PC-3 (cell line): ENCODE measurements around the gene JAKMIP1.

Experiments
- EZH2 ChIP-seq: fragments of 300-600 bp; sonication (generic); IDR thresholded peaks from one replicate; pipeline ENCODE4 v1.6.1; 2017; ENCODE audit warnings: antibody characterized with exemption, mild to moderate bottlenecking, low read length; ENCODE audit not compliant: unreplicated experiment
- TF ChIP-seq, protein P1 (sequence below): fragments of 300-600 bp; sonication (generic); conservative IDR thresholded peaks from 2 replicates; pipeline ENCODE4 v1.5.1; 2017; ENCODE audit warnings: antibody characterized with exemption, low read depth, mild to moderate bottlenecking, low read length

DNA sequence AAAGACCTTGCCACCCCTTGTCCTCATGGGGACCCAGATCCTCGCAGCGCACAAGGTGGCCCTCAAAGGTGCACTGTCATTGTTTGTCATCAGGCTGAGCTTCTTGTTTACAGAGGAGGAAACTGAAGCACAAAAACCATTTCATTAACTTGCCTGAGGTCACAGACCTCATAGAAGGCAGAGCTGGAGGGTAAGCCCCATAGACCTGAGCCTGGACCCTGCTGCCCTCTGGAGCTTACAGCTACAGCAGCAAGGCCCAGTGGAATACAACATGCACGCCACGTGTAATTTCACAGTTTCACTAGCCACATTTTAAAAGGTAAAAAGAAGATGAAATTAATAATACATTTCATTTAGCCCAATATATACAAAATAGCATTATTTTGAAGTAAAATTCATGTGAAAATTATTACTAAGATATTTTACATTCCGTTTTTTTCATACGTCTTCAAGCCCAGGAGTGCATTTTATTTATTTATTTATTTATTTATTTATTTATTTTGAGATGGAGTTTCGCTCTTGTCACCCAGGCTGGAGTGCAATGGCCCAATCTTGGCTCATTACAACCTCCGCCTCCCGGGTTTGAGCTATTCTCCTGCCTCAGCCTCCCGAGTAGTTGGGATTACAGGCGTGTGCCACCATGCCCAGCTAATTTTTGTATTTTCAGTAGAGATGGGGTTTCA, 8.8 kb downstream of the JAKMIP1 start:
- TF ChIP-seq, protein P1, sequence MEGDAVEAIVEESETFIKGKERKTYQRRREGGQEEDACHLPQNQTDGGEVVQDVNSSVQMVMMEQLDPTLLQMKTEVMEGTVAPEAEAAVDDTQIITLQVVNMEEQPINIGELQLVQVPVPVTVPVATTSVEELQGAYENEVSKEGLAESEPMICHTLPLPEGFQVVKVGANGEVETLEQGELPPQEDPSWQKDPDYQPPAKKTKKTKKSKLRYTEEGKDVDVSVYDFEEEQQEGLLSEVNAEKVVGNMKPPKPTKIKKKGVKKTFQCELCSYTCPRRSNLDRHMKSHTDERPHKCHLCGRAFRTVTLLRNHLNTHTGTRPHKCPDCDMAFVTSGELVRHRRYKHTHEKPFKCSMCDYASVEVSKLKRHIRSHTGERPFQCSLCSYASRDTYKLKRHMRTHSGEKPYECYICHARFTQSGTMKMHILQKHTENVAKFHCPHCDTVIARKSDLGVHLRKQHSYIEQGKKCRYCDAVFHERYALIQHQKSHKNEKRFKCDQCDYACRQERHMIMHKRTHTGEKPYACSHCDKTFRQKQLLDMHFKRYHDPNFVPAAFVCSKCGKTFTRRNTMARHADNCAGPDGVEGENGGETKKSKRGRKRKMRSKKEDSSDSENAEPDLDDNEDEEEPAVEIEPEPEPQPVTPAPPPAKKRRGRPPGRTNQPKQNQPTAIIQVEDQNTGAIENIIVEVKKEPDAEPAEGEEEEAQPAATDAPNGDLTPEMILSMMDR: no peak
- no peak for TF ChIP-seq EZH2
